Astrocyte (in vitro differentiated cells and primary cell): ENCODE measurements around the gene CYP20A1.

Experiments
- EZH2 ChIP-seq: IDR thresholded peaks from 2 replicates; pipeline ENCODE4 v1.6.1; 2012; ENCODE audit warnings: mild to moderate bottlenecking, low read length, inconsistent platforms; ENCODE audit not compliant: insufficient read depth
- TF ChIP-seq, protein P1 (sequence below): IDR thresholded peaks from 2 replicates; pipeline ENCODE4 v1.5.1; 2011; ENCODE audit warnings: low read depth, mild to moderate bottlenecking, inconsistent platforms, low read length, moderate library complexity; ENCODE audit not compliant: insufficient read depth

DNA sequence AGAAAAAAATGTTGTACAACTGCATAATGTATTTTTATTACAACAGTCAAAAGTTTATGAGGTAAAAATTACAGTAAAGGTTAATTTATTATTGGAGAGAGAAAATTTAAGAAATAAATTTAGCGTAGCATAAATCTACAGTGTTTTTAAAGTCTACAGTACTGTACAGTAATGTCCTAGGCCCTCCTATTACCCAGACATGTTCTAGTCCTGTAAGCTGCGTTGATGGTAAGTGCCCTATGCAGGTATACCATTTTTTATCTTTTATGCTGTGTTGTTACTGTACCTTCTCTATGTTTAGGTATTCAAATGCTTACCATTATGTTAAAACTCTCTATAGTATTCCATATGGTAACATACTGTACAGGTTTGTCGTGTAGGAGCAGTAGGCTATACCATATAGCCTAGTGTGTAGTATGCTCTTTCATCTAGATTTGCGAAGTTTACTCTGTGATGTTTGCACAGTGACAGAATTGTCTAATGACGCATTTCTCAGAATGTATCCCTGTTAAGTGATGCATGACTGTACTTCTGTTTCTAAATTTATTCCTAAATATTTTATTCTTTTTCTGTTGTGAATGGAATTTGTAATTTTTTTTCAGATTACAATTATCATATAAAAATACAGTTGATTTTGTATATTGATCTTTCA is 113.9 kb downstream of the CYP20A1 start:
- TF ChIP-seq, protein P1, sequence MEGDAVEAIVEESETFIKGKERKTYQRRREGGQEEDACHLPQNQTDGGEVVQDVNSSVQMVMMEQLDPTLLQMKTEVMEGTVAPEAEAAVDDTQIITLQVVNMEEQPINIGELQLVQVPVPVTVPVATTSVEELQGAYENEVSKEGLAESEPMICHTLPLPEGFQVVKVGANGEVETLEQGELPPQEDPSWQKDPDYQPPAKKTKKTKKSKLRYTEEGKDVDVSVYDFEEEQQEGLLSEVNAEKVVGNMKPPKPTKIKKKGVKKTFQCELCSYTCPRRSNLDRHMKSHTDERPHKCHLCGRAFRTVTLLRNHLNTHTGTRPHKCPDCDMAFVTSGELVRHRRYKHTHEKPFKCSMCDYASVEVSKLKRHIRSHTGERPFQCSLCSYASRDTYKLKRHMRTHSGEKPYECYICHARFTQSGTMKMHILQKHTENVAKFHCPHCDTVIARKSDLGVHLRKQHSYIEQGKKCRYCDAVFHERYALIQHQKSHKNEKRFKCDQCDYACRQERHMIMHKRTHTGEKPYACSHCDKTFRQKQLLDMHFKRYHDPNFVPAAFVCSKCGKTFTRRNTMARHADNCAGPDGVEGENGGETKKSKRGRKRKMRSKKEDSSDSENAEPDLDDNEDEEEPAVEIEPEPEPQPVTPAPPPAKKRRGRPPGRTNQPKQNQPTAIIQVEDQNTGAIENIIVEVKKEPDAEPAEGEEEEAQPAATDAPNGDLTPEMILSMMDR = no peak
- TF ChIP-seq EZH2 = no peak
